T-cell (primary cell): ENCODE data around the gene MAP3K15. TPM values are rescaled to one million over a fixed set of nuclear protein-coding genes. Genes with fewer than 3 reads are reported as not detected.

ENCODE experiments used
- ATAC-seq, 4 experiments: fragments of 200-7000 bp in 3 of 4; fragments of 150-1000 bp in 1 of 4; cut with Tn5 transposase; replicated peaks in 1 of 4; 1 replicate in 3 of 4; 2 replicates in 1 of 4; pipeline ENCODE4 v1.10.0; 2021; ENCODE audit warnings: moderate library complexity in 3 of 4, mild to moderate bottlenecking in 2 of 4, moderate number of reproducible peaks in 1 of 4
- CTCF ChIA-PET, 2 donors: fragments of 300-600 bp; sonication (Branson Sonifier 250); formaldehyde crosslinking; loops; one replicate each; lab custom pipeline; 2022; ENCODE audit warnings: antibody characterized with exemption in 2 of 2; lab: Charles Lee
- POLR2A ChIA-PET, 2 donors: fragments of 300-600 bp; sonication (Branson Sonifier 250); formaldehyde crosslinking; loops; one replicate each; lab custom pipeline; 2022; ENCODE audit warnings: antibody characterized with exemption in 2 of 2; lab: Charles Lee
- DNase-seq, 35 experiments: peaks; one replicate each; pipeline versions ENCODE4 v3.0.0 to v3.0.0-alpha.2; 2013 to 2023
- H3K27ac ChIP-seq: one replicate; pipeline ENCODE4 v1.5.1; 2013; ENCODE audit warnings: low read length
- H3K27me3 ChIP-seq, 2 experiments: replicated peaks in 1 of 2; 1 replicate in 1 of 2; 2 replicates in 1 of 2; pipeline versions ENCODE4 v1.6.1 to v1.7.0; 2013; ENCODE audit warnings: low read length in 1 of 2, mixed read lengths in 1 of 2; ENCODE audit not compliant: control insufficient read depth in 2 of 2, insufficient read depth in 2 of 2; ENCODE audit errors: extremely low read depth in 1 of 2
- H3K36me3 ChIP-seq, 2 donors: 1 replicate in 1 of 2; 2 replicates in 1 of 2; pipeline versions ENCODE4 v1.6.1 to v1.7.0; 2013; ENCODE audit warnings: low read length in 1 of 2; ENCODE audit not compliant: control insufficient read depth in 2 of 2, insufficient read depth in 1 of 2; ENCODE audit errors: extremely low read depth in 1 of 2
- H3K4me1 ChIP-seq, 2 experiments: 1 replicate in 1 of 2; 2 replicates in 1 of 2; pipeline versions ENCODE4 v1.6.1 to v1.7.0; 2013; ENCODE audit warnings: low read length in 2 of 2, mixed read lengths in 1 of 2; ENCODE audit not compliant: insufficient read depth in 2 of 2, control insufficient read depth in 1 of 2; ENCODE audit errors: extremely low read depth in 1 of 2
- H3K4me3 ChIP-seq, 2 donors: 1 replicate in 1 of 2; 2 replicates in 1 of 2; pipeline versions ENCODE4 v1.5.1 to v1.7.0; 2013; ENCODE audit warnings: mild to moderate bottlenecking in 2 of 2, low read length in 1 of 2, moderate library complexity in 1 of 2; ENCODE audit not compliant: control insufficient read depth in 1 of 2; ENCODE audit errors: extremely low read depth in 1 of 2
- H3K9me3 ChIP-seq: 2 replicates; pipeline ENCODE4 v1.7.0; 2013
- H3K27ac Mint-ChIP-seq, 2 donors: one replicate each; pipeline ENCODE4 v1.8.0; 2020 to 2021; ENCODE audit warnings: mild to moderate bottlenecking in 2 of 2, mixed read lengths in 2 of 2
- H3K27me3 Mint-ChIP-seq, 2 donors: one replicate each; pipeline ENCODE4 v1.8.0; 2021 to 2022; ENCODE audit warnings: mixed read lengths in 2 of 2
- H3K36me3 Mint-ChIP-seq: one replicate; pipeline ENCODE4 v1.8.0; 2021; ENCODE audit warnings: mixed read lengths
- H3K4me1 Mint-ChIP-seq, 3 donors: one replicate each; pipeline ENCODE4 v1.8.0; 2020 to 2022; ENCODE audit warnings: mixed read lengths in 3 of 3, mild to moderate bottlenecking in 1 of 3
- H3K4me3 Mint-ChIP-seq, 3 donors: one replicate each; pipeline ENCODE4 v1.8.0; 2020 to 2022; ENCODE audit warnings: mild to moderate bottlenecking in 3 of 3, mixed read lengths in 3 of 3, moderate library complexity in 3 of 3
- H3K9me3 Mint-ChIP-seq, 3 donors: one replicate each; pipeline ENCODE4 v1.8.0; 2020 to 2022; ENCODE audit warnings: mixed read lengths in 3 of 3
- WGBS: methylation state at CpG from one replicate; pipeline ENCODE4 v1.1.5; 2013; ENCODE audit warnings: missing lambda C conversion rate; ENCODE audit not compliant: insufficient coverage; 5-methylcytosine and 5-hydroxymethylcytosine counted together
- total RNA-seq, 35 experiments: library from RNA in 6 of 35; stranded (reverse) in 6 of 35; fragments of 120-200 nt in 1 of 35; gene quantifications; one replicate each; pipeline versions ENCODE4 v1.2.1 to v1.2.4 and lab custom pipeline; 2013 to 2026

Gene MAP3K15
- total RNA-seq, 5 donors from 2014 or later (not counting 1 experiment from before 2014, with no cell fraction given) = 0.09 to 0.23 TPM; not detected in 3

DNA sequence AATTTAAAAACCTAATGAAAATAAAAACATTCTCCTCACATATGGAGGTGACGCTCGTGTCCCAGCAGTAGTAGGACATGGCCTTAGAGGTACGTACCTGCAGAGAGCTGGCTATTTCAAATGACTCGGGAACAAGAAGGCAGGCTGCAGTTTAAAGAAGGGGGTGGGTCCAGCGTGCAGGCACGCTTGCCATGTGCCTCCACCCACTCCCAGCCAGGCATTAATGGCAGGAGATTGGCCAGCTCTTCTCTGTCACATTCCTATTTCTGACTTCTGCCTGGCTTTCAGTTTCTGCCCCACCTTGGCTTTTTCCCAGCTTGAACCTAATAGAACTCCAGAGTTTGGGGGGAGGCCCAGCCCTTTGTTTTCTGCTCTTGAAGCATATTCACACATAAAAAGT lies 154.4 kb downstream of the MAP3K15 start:
- ChIA-PET CTCF (no interaction called here), POLR2A (interaction anchor here in 1 of 2 donors (0.6 kb wide), 1 partner anchor 763 kb away, joined by 3 read pairs; no protein-coding TSS in a partner anchor)
- H3K27me3 ChIP-seq = no peaks in the 10 kb centered on the region
- WGBS = 100% methylated on average over 3 of the region's 6 CpGs
- no peak for ATAC-seq
- Mint-ChIP-seq H3K27me3 (no peaks in the 10 kb centered on the region), H3K4me3 (no peak overlapping the region), H3K36me3 (peaks cover 16% of the 10 kb centered on the region), H3K27ac (no peak overlapping the region), H3K4me1 (no peaks in the 10 kb centered on the region), H3K9me3 (no peaks in the 10 kb centered on the region)
- no peak for DNase-seq
- no peak overlapping the region for H3K4me3 ChIP-seq
- peaks cover 2 to 50% of the 10 kb centered on the region in 2 donors for H3K36me3 ChIP-seq
- H3K9me3 ChIP-seq = no peaks in the 10 kb centered on the region
- no peaks in the 10 kb centered on the region for H3K4me1 ChIP-seq
- no peak overlapping the region for H3K27ac ChIP-seq

DNA sequence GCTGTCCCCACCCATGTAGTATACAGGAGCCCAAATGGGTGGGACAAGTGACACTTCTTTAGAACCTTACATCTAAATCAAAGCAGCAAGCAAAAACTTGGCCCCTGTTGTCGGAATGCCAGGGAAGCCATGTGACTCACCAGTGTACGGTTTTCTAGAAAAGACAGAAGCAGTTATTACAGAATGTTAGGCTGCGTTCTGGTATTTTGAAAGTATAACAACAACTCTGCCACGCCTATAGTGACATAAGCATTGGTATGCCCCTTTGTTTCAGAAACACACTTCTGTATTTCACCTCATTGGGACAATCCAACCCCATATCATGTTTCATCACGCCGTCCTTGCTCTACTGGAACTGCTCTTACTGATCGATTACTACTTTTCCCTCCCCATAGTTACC lies 156.8 kb downstream of the MAP3K15 start:
- Histone ChIP-seq H3K27me3 (no peaks in the 10 kb centered on the region), H3K4me3 (no peak overlapping the region), H3K27ac (no peak overlapping the region), H3K9me3 (no peaks in the 10 kb centered on the region), H3K36me3 (peaks cover 0 to 68% of the 10 kb centered on the region in 2 donors), H3K4me1 (no peaks in the 10 kb centered on the region)
- H3K4me3 Mint-ChIP-seq = no peak overlapping the region
- H3K27ac Mint-ChIP-seq = no peak overlapping the region
- ChIA-PET CTCF (interaction anchor here in 1 of 2 donors (0.5 kb wide), 2 partner anchors 532 to 625 kb away, joined by 5 to 7 read pairs; no protein-coding TSS in a partner anchor), POLR2A (no interaction called here)
- DNase-seq = no peak
- no peaks in the 10 kb centered on the region for H3K9me3 Mint-ChIP-seq
- WGBS = no CpG with 5 or more reads among the region's 7 CpGs
- peaks cover 18% of the 10 kb centered on the region for H3K36me3 Mint-ChIP-seq
- no peaks in the 10 kb centered on the region for H3K27me3 Mint-ChIP-seq
- H3K4me1 Mint-ChIP-seq = no peaks in the 10 kb centered on the region
- ATAC-seq = no peak

DNA sequence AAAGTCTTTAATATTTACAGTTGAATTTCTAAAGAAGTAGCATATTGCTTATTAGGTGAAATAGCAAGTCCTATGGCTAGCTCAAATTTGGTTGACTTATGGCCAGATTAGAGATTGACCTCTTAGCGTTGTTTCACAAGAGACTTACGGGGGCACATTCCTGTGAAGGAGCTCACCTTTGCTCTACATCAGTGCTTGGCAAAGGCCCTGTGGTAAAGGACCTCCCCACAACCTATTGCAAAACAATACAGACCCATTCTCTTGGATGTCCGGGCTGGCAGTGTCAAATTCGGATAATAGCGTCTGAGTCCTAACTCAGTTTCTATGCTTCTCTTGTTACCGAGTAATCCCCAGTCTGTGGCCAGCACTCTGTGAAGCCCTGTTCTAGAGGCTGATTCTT lies 160.7 kb downstream of the MAP3K15 start:
- POLR2A ChIA-PET = no interaction called here
- CTCF ChIA-PET = no interaction called here
- peaks cover 35% of the 10 kb centered on the region for H3K36me3 Mint-ChIP-seq
- no peak for ATAC-seq
- H3K27ac ChIP-seq = no peak overlapping the region
- H3K27ac Mint-ChIP-seq = no peak overlapping the region
- H3K27me3 ChIP-seq = no peaks in the 10 kb centered on the region
- no peak for DNase-seq
- H3K4me3 Mint-ChIP-seq = no peak overlapping the region
- H3K4me1 Mint-ChIP-seq = peaks cover 0 to 14% (median 7%) of the 10 kb centered on the region in 3 donors
- H3K27me3 Mint-ChIP-seq = peaks cover 0 to 4% of the 10 kb centered on the region in 2 donors
- no peaks in the 10 kb centered on the region for H3K9me3 Mint-ChIP-seq
- peaks cover 0 to 15% of the 10 kb centered on the region in 2 experiments for H3K4me1 ChIP-seq
- peaks cover 2 to 83% of the 10 kb centered on the region in 2 donors for H3K36me3 ChIP-seq
- no peak overlapping the region for H3K4me3 ChIP-seq
- H3K9me3 ChIP-seq = no peaks in the 10 kb centered on the region
- 96% methylated on average over 5 of the region's 6 CpGs for WGBS

DNA sequence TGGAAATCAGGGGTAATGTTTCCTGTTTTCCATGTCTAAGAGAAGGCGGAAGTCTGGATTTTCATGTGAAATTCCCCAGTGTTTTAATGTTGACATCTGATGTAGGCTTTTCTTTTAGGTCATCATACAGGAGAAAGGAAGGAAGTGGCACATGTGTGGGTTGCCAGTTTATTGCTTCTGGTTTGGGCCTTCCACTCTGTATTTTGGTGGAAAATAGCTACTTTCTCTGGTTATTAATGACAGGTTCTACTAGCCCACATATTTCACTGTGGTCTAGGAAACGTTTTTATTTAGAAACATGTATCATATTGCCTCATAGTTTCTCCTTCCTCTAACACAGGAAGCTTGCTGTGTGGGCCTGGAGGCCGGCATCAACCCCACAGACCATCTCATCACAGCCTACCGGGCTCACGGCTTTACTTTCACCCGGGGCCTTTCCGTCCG lies 164.3 kb downstream of the MAP3K15 start:
- H3K4me3 Mint-ChIP-seq = no peak overlapping the region
- Histone ChIP-seq H3K27ac (peak overlapping the region; percentile 68), H3K4me3 (no peak overlapping the region), H3K36me3 (peaks cover 2 to 64% of the 10 kb centered on the region in 2 donors), H3K4me1 (peaks cover 0 to 18% of the 10 kb centered on the region in 2 experiments), H3K9me3 (no peaks in the 10 kb centered on the region), H3K27me3 (no peaks in the 10 kb centered on the region)
- peaks cover 0 to 4% of the 10 kb centered on the region in 2 donors for H3K27me3 Mint-ChIP-seq
- peaks cover 8 to 28% (median 22%) of the 10 kb centered on the region in 3 donors for H3K4me1 Mint-ChIP-seq
- ATAC-seq (peak in 1 of 4 experiments; percentile 42), DNase-seq (peak in 1 of 35 experiments; percentile 18)
- peak overlapping the region; percentile 74 to 79 for H3K27ac Mint-ChIP-seq
- ChIA-PET POLR2A (no interaction called here), CTCF (no interaction called here)
- whole genome bisulfite sequencing = no CpG with 5 or more reads among the region's 8 CpGs
- H3K9me3 Mint-ChIP-seq = no peaks in the 10 kb centered on the region
- peaks cover 23% of the 10 kb centered on the region for H3K36me3 Mint-ChIP-seq

DNA sequence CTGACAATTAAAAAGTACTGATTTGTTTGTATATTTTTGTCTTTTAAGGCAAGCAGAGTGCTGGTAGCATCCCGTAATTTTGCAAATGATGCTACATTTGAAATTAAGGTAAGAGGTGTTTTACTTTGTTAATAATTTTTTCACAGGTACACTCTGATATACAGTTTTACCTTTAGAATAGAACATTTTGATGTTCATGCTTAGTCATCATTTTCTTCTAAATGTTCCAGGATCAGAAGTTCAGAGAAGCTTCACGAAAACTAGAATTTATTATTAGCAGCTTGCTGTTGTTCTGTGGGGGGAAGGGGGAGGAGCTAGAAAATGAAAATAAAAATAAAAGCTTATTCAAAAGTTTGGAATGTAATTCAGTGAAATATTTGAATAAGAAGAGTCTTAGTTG lies 166.0 kb downstream of the MAP3K15 start:
- DNase-seq = no peak

DNA sequence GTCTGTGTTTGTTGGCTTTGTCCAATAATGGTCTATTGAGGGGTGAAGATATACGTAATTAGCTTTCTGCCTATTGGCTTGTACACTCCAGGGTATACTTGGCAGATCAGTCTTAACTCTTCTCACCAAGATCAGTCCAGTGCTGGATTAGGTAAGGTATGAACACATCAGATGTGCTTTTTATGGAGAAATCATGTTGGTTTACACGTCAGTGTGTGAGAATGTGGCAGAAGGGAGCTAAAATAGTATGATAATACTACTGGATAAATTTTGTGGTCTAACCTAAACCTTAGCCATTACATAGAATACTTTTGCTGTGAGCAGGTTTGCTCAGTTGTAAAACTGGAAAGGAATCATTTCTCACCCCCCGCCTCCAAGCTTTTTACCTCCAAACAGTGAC lies 167.4 kb downstream of the MAP3K15 start:
- Histone ChIP-seq H3K4me1 (peaks cover 7 to 40% of the 10 kb centered on the region in 2 experiments), H3K36me3 (peaks cover 2 to 37% of the 10 kb centered on the region in 2 donors), H3K27me3 (no peaks in the 10 kb centered on the region), H3K9me3 (no peaks in the 10 kb centered on the region), H3K27ac (no peak overlapping the region), H3K4me3 (no peak overlapping the region)
- Mint-ChIP-seq H3K4me3 (no peak overlapping the region), H3K27me3 (peaks cover 0 to 4% of the 10 kb centered on the region in 2 donors), H3K9me3 (no peaks in the 10 kb centered on the region), H3K27ac (no peak overlapping the region), H3K36me3 (peaks cover 15% of the 10 kb centered on the region), H3K4me1 (peaks cover 14 to 40% (median 33%) of the 10 kb centered on the region in 3 donors)
- ChIA-PET CTCF (interaction anchor here in 1 of 2 donors (1.2 kb wide), 1 partner anchor 24 kb away, joined by 4 read pairs; no protein-coding TSS in a partner anchor), POLR2A (no interaction called here)
- no CpG with 5 or more reads among the region's 3 CpGs for WGBS
- DNase-seq (no peak), ATAC-seq (no peak)

More for the DNA sequence above, 166.0 kb downstream of the MAP3K15 start:
- H3K9me3 ChIP-seq = no peaks in the 10 kb centered on the region
- WGBS = no CpG with 5 or more reads among the region's 2 CpGs
- POLR2A ChIA-PET = no interaction called here
- H3K4me3 ChIP-seq = no peak overlapping the region
- ATAC-seq = no peak
- no peaks in the 10 kb centered on the region for H3K27me3 ChIP-seq
- CTCF ChIA-PET = no interaction called here
- Mint-ChIP-seq H3K9me3 (no peaks in the 10 kb centered on the region), H3K27ac (no peak overlapping the region), H3K4me1 (peaks cover 9 to 36% (median 30%) of the 10 kb centered on the region in 3 donors), H3K4me3 (no peak overlapping the region), H3K36me3 (peaks cover 22% of the 10 kb centered on the region), H3K27me3 (peaks cover 0 to 4% of the 10 kb centered on the region in 2 donors)
- H3K27ac ChIP-seq = no peak overlapping the region
- H3K36me3 ChIP-seq = peaks cover 2 to 48% of the 10 kb centered on the region in 2 donors
- peaks cover 7 to 32% of the 10 kb centered on the region in 2 experiments for H3K4me1 ChIP-seq
